Activated CD8-positive, alpha-beta memory T cell treated with anti-CD3 and anti-CD28 coated beads for 24 hours (primary cell): ENCODE measurements around the gene GAB2.
A peak's percentile ranks its signal among the peaks of the same experiment; 100 is the strongest.
"Not testable (repeated sequence)": the region's sequence is repeated elsewhere in the genome, so short reads cannot be mapped to it uniquely, and the experiment has no call there.

ENCODE experiments used
- DNase-seq: peaks from one replicate; pipeline ENCODE4 v3.0.0-alpha.2; 2020

GAB2 gene

DNA sequence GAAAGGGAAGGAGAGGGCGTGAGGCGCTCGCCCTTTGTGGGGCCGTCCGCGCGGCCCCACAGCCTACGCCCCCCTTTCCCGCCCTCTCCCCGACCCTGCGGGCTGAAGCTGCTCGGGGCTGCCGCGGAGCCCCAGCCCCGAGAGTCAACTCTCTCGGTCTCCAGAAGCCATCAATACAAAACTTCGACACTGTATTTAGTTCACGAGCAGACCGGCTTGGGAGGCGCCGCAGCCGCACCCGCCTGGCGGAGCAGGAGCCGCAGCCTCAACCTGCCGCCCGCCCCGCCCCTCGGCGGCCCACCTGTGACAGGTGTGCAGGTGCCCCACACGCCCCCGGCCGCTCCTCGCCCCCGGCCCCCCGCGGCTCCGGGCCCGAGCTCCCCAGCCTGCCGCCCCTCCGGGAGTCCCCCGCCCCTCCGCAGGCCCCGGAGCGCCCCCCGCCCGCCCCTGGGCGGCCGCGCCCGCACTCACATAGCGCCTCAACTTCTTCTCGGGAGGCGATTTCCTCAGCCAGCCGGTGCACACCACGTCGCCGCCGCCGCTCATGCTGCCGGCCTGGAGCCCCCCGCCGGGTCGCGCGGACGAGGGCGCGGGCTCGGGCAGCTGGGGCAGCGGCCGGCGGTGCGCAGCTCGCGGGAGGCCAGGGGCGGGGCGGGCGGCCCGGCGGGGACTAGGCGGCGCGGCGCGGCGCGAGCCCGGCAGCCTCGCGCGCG is at the start of gene GAB2:
TSS of gene GAB2 (minus strand) at position 646 of the 713 bp plus-strand sequence. CDS start at position 546, 100 bp downstream.
- DNase-seq: no peak

DNA sequence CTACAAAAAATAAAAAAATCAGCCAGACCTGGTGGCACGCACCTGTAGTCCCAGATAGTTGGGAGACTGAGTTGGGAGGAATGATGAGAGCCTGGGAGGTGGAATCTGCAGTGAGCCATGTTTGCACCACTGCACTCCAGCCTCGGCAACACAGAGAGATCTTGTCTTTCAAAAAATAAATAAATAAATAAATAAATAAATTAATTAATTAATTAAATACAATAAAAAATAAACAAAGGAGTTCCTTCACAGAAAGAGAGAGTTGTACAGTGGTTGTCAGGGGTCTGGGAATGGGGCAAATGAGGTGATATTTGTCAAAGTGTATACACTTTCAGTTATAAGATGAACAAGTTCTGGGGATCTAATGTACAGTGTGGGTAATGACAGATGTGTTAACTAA is 49.8 kb upstream of the GAB2 start:
- no peak for DNase-seq

DNA sequence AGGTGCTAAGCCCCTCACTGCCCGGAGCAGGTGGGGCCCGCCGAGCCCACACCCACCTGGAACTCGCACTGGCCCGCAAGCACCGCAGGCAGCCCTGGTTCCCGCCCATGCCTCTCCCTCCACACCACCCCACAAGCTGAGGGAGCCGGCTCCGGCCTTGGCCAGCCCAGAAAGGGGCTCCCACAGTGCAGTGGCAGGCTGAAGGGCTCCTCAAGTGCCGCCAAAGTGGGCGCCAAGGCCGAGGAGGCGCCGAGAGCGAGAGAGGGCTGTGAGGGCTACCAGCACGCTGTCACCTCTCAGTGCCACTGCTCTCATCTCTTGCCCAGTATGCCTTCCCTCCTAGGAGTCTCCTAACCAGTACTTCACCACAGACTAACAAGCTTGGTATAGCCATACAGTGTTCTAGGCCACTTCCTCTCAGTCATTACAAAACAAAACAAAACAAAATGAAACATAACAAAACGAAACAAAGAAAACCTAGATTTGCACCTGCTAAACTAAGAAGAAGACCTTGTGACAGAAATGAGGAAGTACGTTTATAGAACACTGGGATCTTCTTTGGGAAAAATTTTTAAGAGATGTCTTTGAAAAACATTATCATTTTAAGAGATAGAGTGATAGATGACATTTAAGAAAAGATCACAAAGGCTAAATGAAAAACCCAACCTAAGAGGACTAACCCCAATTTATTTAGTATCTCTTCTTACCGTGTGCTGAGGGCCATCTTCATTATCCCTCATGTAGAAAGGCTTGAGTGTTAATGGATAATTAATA is 47.7 kb upstream of the GAB2 start:
- DNase-seq: peak; percentile 65

DNA sequence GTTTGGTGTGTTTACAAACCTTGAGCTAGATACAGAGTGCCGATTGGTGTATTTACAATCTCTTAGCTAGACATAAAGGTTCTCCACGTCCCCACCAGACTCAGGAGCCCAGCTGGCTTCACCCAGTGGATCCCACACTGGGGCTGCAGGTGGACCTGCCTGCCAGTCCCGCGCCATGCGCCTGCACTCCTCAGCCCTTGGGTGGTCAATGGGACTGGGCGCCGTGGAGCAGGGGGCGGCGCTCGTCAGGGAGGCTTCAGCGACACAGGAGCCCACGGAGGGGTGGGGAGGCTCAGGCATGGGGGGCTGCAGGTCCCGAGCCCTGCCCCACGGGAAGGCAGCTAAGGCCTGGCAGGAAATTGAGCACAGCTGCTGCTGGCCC is 47.2 kb upstream of the GAB2 start:
- not testable (repeated sequence) for DNase-seq

GRCh38 chr11:78460471-78460870 is 42.9 kb upstream of the GAB2 start:
- DNase-seq: no peak

DNA sequence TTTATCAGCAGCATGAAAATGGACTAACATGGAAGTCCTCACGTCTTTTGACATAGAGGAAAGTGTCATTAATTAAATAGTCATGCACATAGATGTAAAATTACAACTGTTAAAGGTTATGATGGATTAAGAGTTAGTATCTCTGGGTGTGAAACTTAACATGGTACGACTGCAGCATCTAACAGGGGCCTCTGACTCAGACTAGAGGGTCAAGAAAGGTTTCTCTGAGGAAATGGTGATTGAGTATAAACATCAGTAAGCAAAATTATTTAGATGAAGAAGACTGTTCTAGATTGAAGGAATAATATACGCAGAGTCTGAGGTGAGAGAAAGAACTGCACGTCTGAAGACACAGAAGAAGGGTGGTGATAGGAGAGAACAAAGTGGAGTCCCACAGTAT is 42.1 kb upstream of the GAB2 start:
- DNase-seq: no peak

DNA sequence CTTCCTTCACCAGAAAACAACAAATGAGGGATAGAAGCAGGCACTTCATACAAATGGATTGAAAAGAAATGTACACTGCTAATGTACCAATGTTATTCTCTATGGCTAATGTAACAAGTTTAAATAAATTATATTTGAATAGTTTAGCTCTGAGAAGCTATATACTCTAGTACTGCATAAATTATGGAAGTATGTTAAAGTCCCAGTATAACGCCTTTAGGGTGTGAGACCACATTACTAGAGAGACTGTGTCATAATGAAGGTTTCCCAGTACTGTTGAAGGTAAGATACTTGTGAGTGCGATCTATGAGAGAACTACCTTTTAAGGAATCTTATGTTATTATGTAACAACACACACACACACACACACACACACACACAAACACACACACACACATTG is 39.8 kb upstream of the GAB2 start:
- DNase-seq: no peak

GRCh38 chr11:78453140-78453935 is 35.7 kb upstream of the GAB2 start:
- no peak for DNase-seq

- DNase-seq: no peak
Measured at GRCh38 chr11:78451371-78452150, 33.9 kb upstream of the GAB2 start.

GRCh38 chr11:78450866-78451265 is 33.2 kb upstream of the GAB2 start:
- DNase-seq: no peak

DNA sequence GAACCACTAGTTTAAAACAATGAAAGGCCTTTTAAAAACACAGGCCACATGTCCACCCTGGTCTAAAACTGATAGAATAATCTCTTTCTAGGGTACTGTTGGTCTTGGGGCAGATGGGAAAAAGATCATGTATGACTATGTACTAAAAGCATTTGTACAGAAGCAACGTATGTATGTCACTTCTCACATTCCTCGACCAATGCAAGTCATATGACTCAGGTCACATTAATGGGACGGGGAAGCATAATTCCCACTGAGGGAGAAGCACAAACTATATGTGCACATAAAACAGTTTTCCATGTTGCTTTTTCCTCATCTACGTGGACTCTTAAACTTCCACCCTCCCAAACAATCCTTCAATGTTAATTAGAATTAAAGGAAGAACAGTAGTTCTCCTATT is 32.2 kb upstream of the GAB2 start:
- DNase-seq: no peak

DNA sequence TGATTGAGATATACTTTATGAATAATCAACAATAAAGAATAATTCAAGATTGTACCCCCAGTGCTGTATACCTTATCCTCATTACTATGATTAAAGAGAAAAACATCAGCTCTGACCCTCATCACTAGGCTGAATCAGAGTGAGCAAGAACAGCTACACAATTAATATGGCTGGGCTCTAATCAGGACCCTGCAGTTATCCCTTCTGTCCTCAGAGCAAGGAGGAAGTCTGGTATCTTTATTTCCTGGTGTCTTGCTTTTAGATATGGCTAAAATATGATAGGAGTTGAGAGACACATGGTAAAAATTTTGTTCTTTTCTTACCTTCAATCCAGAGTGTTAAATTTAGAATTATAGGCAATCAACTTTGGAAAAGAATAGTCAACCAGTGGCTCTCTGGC is 28.6 kb upstream of the GAB2 start:
- DNase-seq: no peak

GRCh38 chr11:78444726-78445125 is 27.1 kb upstream of the GAB2 start:
- no peak for DNase-seq

GRCh38 chr11:78441956-78442355 is 24.3 kb upstream of the GAB2 start:
- no peak for DNase-seq

DNA sequence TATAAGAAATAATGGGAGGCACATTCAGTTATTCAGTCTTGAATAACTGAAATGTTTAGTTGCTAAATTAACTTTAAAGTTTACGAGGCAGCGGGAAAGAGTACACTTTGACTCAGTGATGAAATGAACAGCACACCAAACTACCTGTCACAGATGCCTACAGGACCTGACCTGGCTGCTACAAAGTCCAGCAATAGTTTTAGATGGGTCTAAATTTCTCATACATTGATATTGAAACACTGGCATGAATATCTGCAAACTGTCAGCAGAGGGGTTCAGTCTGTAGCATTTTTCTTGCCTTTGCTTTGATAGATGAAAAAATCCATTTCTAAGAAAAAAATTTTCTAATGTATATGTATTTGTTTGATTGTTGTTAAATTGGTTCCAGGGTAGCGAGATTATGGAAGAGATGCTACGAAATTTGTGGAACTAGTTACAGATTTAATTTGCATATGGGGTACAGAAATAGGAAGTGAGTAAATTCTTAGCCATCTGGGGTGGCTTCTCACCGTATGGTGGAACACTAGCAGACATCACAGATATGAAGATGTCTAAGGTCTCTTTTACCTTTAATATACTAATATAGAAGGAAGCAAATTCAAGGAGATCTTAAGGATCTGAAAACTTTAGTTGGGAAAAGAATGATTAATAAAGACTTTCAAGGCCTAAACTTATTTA is 20.8 kb upstream of the GAB2 start:
- no peak for DNase-seq

- DNase-seq: no peak
Measured at GRCh38 chr11:78432956-78433355, 15.3 kb upstream of the GAB2 start.

DNA sequence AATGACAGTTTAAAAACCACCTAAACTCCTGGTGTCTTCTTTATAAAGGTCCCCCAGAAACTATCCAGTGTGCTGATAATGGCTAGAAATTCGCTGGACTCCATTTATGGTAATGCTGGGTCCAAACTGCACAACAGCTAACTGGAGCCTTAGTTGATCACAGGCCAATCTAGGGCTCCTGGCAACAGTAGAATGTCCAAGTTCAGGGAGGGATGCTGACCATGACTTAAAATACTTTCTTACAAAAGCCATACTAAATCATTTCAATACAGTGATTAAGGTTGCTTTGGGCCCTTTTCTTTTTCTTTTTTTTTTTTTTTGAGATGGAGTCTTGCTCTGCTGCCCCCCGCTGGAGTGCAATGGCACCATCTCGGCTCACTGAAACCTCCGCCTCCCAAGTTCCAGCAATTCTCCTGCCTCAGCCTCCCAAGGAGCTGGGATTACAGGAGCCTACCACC is 14.5 kb upstream of the GAB2 start:
- DNase-seq: no peak

- DNase-seq: no peak
Measured at GRCh38 chr11:78429660-78430059, 12.0 kb upstream of the GAB2 start.

- no peak for DNase-seq
Measured at GRCh38 chr11:78429209-78429608, 11.6 kb upstream of the GAB2 start.

DNA sequence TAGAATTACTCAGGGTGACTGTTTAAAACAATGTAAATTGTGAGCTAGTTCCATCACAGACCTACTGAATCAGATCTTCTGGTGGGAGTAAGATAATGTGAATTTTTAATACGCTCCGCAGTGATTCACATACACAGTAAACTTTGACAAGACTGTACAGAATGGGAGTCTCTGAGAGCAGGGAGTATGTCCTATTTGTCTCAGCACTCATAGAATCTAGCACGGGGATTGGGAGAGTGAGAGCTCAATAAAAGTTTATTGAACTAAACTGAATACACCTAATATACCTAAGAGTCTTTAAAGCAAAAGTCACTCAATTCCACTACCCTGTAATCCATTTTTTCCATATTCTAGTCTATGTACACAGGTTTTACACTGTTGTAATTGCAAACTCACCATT is 11.2 kb upstream of the GAB2 start:
- no peak for DNase-seq

DNA sequence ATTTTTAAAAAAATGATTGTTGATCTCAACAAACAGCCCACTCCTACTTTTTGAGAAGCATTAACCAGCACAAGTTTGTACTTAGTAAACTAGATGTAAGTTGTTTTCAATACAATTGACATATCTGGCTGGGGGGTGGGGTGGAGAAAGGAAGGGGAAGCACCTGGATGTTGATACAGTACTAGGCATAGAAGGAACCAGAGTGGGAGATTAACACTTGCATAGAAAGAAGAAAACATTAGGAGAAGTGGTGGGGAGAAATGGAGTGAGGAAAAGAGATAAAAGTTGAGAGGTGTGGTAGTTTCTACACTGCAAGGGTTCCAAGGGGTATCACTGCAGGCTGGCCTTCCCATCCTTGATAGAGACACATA is 10.6 kb upstream of the GAB2 start:
- no peak for DNase-seq

DNA sequence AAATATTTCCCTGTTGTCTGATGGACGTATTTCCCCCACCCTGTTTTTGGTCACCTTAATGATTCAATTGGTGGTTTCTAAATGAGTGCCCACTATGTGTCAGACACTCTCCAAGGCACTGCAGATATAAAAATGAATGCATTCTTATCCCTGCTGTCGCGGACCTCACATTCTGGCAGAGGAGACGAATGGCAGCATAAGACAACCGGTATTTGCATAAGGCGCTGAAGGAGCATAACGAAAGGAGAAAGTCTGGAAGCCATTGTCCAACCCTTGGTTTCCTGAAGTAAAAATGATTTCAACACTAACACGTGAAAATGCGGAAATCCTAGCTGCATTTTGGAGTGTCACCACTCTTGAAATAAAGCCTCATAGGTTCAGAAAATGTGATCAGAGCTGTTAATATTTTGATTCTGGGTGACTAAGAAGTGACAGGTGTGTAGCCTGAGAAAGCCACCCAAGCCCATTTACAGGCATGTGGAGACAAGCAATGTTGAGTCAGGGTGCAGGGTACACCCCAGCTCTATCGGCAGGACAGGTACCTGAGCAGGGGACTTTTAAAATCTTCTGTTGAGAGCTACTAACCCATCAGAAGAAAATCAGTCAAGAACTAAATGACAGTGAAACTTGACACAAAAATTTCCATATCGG is 10.1 kb upstream of the GAB2 start:
- no peak for DNase-seq
